Measurements from ENCODE around the gene PARP11. TPM values are rescaled to one million over a fixed set of nuclear protein-coding genes. Genes with fewer than 3 reads are reported as not detected.

Gene PARP11
- total RNA-seq, 1 experiment from 2014 or later, result 11.3 TPM

GRCh38 chr12:3881281-3881950 is 8.2 kb upstream of the PARP11 start:
- Histone ChIP-seq H2AFZ (ENCODE audit: low read length) (no peak overlapping the region), H3K9me3 (ENCODE audit: control insufficient read depth, low read depth, low read length) (no peaks in the 10 kb centered on the region), H3K79me1 (ENCODE audit: insufficient read depth, low read depth, low read length, poor library complexity, severe bottlenecking) (no peaks in the 10 kb centered on the region), H3K23me2 (ENCODE audit: insufficient read length, low read depth, low read length, poor library complexity, severe bottlenecking) (no peaks in the 10 kb centered on the region), H3T11ph (ENCODE audit: low read length) (no peak overlapping the region), H2BK20ac (ENCODE audit: low read depth, low read length, poor library complexity, severe bottlenecking) (no peak overlapping the region), H3K4ac (ENCODE audit: low read depth, low read length) (no peak overlapping the region), H3K79me2 (ENCODE audit: insufficient read depth, low read length) (no peaks in the 10 kb centered on the region), H4K5ac (ENCODE audit: insufficient read length, low read depth, low read length) (no peak overlapping the region), H2BK5ac (ENCODE audit: insufficient read length, low read length) (no peak overlapping the region), H3K4me1 (ENCODE audit: insufficient read depth, low read length) (no peaks in the 10 kb centered on the region; the same call in 1 of the 2 replicates), H3K18ac (ENCODE audit: insufficient read length, low read depth, low read length) (no peak overlapping the region), H3K14ac (ENCODE audit: insufficient read depth, low read length) (no peak overlapping the region), H3K27me3 (ENCODE audit: insufficient read depth, low read length) (0 out of 2 replicates have a peak, but pooled peaks cover 2% of the 10 kb centered on the region), H4K91ac (ENCODE audit: insufficient read length, low read depth, low read length) (no peak overlapping the region), H2BK15ac (ENCODE audit: low read depth, low read length) (no peak overlapping the region), H4K8ac (replicated peaks; ENCODE audit: insufficient read length, low read depth, low read length) (no peak overlapping the region), H3K4me2 (ENCODE audit: insufficient read depth, insufficient read length, low read length) (no peak overlapping the region), H3K23ac (ENCODE audit: insufficient read length, low read depth, low read length) (no peak overlapping the region), H2BK120ac (ENCODE audit: low read depth, low read length, poor library complexity, severe bottlenecking) (no peak overlapping the region), H3K27ac (ENCODE audit: insufficient read length, low read depth, low read length) (no peak overlapping the region), H4K20me1 (ENCODE audit: control insufficient read depth, insufficient read depth, insufficient read length) (no peaks in the 10 kb centered on the region), H3K56ac (ENCODE audit: insufficient read length, low read depth, low read length) (no peak overlapping the region), H2AK5ac (ENCODE audit: insufficient read length, low read length) (no peak overlapping the region), H3K9ac (ENCODE audit: extremely low read depth, insufficient read length, low read length) (no peak overlapping the region), H2BK12ac (ENCODE audit: insufficient read length, low read depth, low read length) (no peak overlapping the region)
- Mint-ChIP-seq H3K4me3 (no peak overlapping the region), H3K4me1 (peaks cover 7 to 11% of the 10 kb centered on the region in 2 experiments), H3K27ac (no peak overlapping the region), H3K9me3 (peaks cover 3 to 11% of the 10 kb centered on the region in 2 experiments; a peak in 4 of 5 replicates), H3K36me3 (ENCODE audit: insufficient read depth in 1 of 3, low read depth in 3 of 3) (no peaks in the 10 kb centered on the region), H3K27me3 (ENCODE audit: low read depth) (peaks cover 9% of the 10 kb centered on the region; the same call in 1 of the 2 replicates)
- DNase-seq, result no peak
- WGBS (ENCODE audit: extremely low coverage, insufficient read length, low lambda C conversion rate), result no CpG with 5 or more reads among the region's 11 CpGs
- TF ChIP-seq CTCF (conservative IDR thresholded peaks at IDR 0.05), result no peak

All from H9 (cell line).